Activated T-helper 17 cell treated with anti-CD3 and anti-CD28 coated beads, Interleukin-2, amount 50 U/mL, for 72 hours (primary cell): ENCODE data around the gene SFMBT1. TPM values are rescaled to one million over a fixed set of nuclear protein-coding genes. Genes with fewer than 3 reads are reported as not detected.
A peak's percentile ranks its signal among the peaks of the same experiment; 100 is the strongest.

ENCODE experiments used
- ATAC-seq: fragments of 150-1000 bp; cut with Tn5 transposase; replicated peaks from 2 replicates; pipeline ENCODE4 v1.10.0; 2021; ENCODE audit warnings: mild to moderate bottlenecking, moderate library complexity
- H3K27ac Mint-ChIP-seq: one replicate; pipeline ENCODE4 v1.8.0; 2022; ENCODE audit warnings: mixed read lengths
- H3K27me3 Mint-ChIP-seq: one replicate; pipeline ENCODE4 v1.8.0; 2022; ENCODE audit warnings: mixed read lengths
- H3K36me3 Mint-ChIP-seq: one replicate; pipeline ENCODE4 v1.8.0; 2022; ENCODE audit warnings: low read depth, mild to moderate bottlenecking, mixed read lengths
- H3K4me1 Mint-ChIP-seq: one replicate; pipeline ENCODE4 v1.8.0; 2022; ENCODE audit warnings: mixed read lengths
- H3K4me3 Mint-ChIP-seq: one replicate; pipeline ENCODE4 v1.8.0; 2022; ENCODE audit warnings: mild to moderate bottlenecking, mixed read lengths
- H3K9me3 Mint-ChIP-seq: one replicate; pipeline ENCODE4 v1.8.0; 2022; ENCODE audit warnings: mixed read lengths
- total RNA-seq, 2 donors: library from RNA; stranded (reverse); gene quantifications; one replicate each; pipeline ENCODE4 v1.2.3, GENCODE V29; 2022

Gene SFMBT1
- total RNA-seq, 2 donors from 2014 or later, result 26.1 to 29.9 TPM

DNA sequence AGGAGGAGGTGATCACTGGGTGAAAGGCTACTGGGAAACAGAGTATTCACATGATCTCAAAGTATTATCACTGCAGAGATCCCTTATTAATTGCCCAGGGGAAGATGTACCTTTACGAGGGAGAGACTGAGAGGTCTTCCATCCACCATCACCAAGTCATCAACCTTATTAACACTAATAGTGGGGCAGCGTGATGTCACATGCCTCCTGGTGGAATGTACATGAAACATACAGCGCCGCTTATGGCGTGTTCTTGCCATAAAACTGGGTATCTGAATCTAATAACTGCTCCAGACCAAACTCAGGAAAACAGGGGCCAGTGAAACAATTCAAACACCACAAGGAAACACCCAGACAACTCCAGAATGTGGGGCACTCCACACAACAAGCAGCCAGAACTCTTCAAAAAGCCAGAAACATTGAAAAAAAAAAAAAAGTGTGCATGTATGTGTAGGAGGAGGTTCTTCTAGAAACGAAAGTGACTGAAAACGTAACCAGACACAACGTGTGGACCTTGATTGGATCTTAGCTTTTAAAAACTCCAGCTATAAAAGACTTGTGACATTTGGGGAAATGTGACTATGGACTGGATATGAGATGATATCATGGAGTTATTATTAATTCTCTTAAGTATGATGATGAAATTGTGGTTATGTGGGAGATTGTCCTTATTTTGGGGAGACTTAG lies 153.1 kb downstream of the SFMBT1 start:
- Mint-ChIP-seq H3K9me3 (no peaks in the 10 kb centered on the region), H3K36me3 (peaks cover 11% of the 10 kb centered on the region), H3K4me1 (peaks cover 51% of the 10 kb centered on the region), H3K27ac (peak overlapping the region; percentile 91), H3K27me3 (no peaks in the 10 kb centered on the region), H3K4me3 (peak overlapping the region; percentile 92)
- ATAC-seq, result peak; percentile 12

DNA sequence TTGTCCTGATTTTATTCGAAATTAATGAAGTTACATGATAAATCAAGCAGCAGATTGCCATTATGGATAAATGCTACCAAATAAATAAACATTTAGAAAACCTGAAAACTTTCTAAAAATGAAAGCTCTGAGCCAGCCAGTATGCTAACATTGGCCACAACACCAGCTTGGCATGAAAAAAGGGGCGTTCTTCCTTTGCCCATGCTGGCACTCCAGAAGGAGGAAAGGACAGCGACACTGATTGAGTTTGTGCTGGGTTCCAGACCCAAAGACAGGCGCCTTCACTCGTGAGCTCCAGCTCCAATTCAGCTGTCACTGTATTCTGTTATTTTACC lies 153.6 kb downstream of the SFMBT1 start:
- no peaks in the 10 kb centered on the region for H3K27me3 Mint-ChIP-seq
- ATAC-seq, result no peak
- peaks cover 51% of the 10 kb centered on the region for H3K4me1 Mint-ChIP-seq
- H3K36me3 Mint-ChIP-seq, result peaks cover 11% of the 10 kb centered on the region
- H3K4me3 Mint-ChIP-seq, result peak overlapping the region; percentile 92
- H3K9me3 Mint-ChIP-seq, result no peaks in the 10 kb centered on the region
- H3K27ac Mint-ChIP-seq, result peak overlapping the region; percentile 91

- Mint-ChIP-seq H3K36me3 (peaks cover 11% of the 10 kb centered on the region), H3K9me3 (no peaks in the 10 kb centered on the region), H3K27me3 (no peaks in the 10 kb centered on the region), H3K4me1 (peaks cover 48% of the 10 kb centered on the region), H3K27ac (peak overlapping the region; percentile 91), H3K4me3 (peak overlapping the region; percentile 92)
- ATAC-seq, result no peak
Observed at GRCh38 chr3:52891615-52892081, 154.2 kb downstream of the SFMBT1 start.

DNA sequence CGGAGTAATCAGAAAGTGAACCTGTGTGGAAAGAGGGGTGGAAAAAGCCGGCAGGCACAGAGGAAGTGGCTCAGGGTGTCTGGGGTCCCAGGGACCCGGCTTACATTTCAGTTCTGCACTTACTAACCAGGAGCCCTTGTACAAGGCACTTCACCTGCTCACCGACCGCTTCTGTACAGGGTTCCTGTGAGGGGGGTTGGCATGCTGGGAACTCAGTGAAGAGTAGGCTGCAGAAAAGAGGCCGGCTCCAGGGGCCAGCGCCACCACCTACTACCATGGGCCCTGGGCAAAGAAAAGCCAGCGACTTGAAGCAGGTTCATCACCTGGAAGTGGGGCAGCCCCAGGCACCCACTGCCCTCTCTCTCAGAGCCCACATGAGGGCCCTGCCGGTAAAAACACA lies 154.7 kb downstream of the SFMBT1 start:
- Mint-ChIP-seq H3K36me3 (peaks cover 11% of the 10 kb centered on the region), H3K27me3 (no peaks in the 10 kb centered on the region), H3K9me3 (no peaks in the 10 kb centered on the region), H3K4me3 (peak overlapping the region; percentile 92), H3K27ac (peak overlapping the region; percentile 91), H3K4me1 (peaks cover 44% of the 10 kb centered on the region)
- peak; percentile 53 for ATAC-seq

DNA sequence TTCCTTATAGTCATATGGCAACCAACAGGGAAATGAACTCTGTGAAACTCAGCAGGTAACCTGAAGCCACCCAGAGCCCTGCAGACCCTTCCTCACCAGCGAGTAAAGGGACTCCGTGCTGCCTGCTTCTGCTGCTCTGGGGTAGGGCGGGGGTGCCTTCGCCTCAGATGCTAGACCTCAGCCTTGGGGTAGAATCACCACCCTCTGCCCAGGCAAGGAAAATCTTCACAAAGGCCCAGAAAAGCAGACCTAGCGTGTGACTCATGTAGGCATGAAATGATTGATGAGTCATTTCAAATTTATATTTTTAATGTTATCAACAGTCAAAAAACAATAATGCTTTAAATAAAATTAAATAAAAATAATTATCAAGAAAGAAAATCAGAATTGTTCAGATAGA lies 155.1 kb downstream of the SFMBT1 start:
- H3K4me1 Mint-ChIP-seq, result peaks cover 41% of the 10 kb centered on the region
- peak; percentile 51 for ATAC-seq

DNA sequence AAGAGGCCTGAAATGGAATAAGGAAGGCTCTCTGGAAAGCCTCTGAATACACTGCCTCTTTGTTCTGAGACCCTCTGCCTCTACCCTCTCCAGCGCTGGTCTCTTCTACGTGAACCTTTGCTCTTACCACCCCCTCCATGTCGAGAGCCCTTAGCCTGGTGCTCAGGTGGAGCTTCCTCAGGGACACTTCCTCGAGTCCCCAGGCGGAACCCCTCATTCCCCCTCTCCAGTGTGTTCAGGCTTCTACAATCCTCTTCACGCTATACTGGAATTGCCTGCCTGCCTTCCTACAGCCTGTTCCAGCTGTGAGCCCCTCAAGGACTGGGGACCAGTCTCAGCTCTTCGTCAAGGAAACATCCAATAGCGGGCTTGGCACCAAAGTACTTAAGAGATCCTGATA lies 156.0 kb downstream of the SFMBT1 start:
- ATAC-seq, result no peak
- Mint-ChIP-seq H3K9me3 (no peaks in the 10 kb centered on the region), H3K36me3 (peaks cover 17% of the 10 kb centered on the region), H3K4me3 (peak overlapping the region; percentile 92), H3K27ac (peak overlapping the region; percentile 91), H3K27me3 (no peaks in the 10 kb centered on the region), H3K4me1 (peaks cover 33% of the 10 kb centered on the region)

More for the DNA sequence above, 155.1 kb downstream of the SFMBT1 start:
- no peaks in the 10 kb centered on the region for H3K9me3 Mint-ChIP-seq
- H3K27ac Mint-ChIP-seq, result peak overlapping the region; percentile 91
- H3K4me3 Mint-ChIP-seq, result peak overlapping the region; percentile 92
- H3K27me3 Mint-ChIP-seq, result no peaks in the 10 kb centered on the region
- H3K36me3 Mint-ChIP-seq, result peaks cover 15% of the 10 kb centered on the region

GRCh38 chr3:52887166-52887565 lies 158.7 kb downstream of the SFMBT1 start:
- no peaks in the 10 kb centered on the region for H3K27me3 Mint-ChIP-seq
- peaks cover 26% of the 10 kb centered on the region for H3K4me1 Mint-ChIP-seq
- no peak overlapping the region for H3K27ac Mint-ChIP-seq
- no peak for ATAC-seq
- no peaks in the 10 kb centered on the region for H3K9me3 Mint-ChIP-seq
- H3K4me3 Mint-ChIP-seq, result no peak overlapping the region
- peaks cover 15% of the 10 kb centered on the region for H3K36me3 Mint-ChIP-seq

- H3K27ac Mint-ChIP-seq, result no peak overlapping the region
- H3K4me3 Mint-ChIP-seq, result no peak overlapping the region
- H3K9me3 Mint-ChIP-seq, result no peaks in the 10 kb centered on the region
- ATAC-seq, result no peak
- H3K36me3 Mint-ChIP-seq, result peaks cover 15% of the 10 kb centered on the region
- H3K27me3 Mint-ChIP-seq, result no peaks in the 10 kb centered on the region
- peaks cover 20% of the 10 kb centered on the region for H3K4me1 Mint-ChIP-seq
Observed at GRCh38 chr3:52886049-52886730, 159.7 kb downstream of the SFMBT1 start.

DNA sequence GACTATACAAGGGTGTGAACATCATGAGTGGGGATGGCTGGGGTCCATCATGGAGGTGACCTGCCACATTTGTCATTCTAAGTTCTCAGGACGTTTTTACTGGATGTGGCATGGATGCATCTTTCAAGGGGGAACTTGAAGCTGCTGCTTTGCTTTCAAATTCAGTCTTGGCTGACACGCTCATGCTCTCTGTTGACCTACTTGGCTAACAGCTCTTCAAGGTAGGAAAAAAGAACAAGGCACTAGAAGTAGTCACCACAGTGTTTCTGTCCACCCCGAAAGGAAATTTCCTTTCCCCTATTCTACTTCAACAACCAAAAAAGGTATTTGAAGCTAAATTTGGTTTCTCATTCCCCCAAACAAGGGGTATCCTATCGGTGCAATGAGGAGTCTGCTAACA lies 163.5 kb downstream of the SFMBT1 start:
- no peak overlapping the region for H3K4me3 Mint-ChIP-seq
- H3K27ac Mint-ChIP-seq, result no peak overlapping the region
- peaks cover 15% of the 10 kb centered on the region for H3K36me3 Mint-ChIP-seq
- no peak for ATAC-seq
- H3K27me3 Mint-ChIP-seq, result no peaks in the 10 kb centered on the region
- peaks cover 17% of the 10 kb centered on the region for H3K4me1 Mint-ChIP-seq
- no peaks in the 10 kb centered on the region for H3K9me3 Mint-ChIP-seq

DNA sequence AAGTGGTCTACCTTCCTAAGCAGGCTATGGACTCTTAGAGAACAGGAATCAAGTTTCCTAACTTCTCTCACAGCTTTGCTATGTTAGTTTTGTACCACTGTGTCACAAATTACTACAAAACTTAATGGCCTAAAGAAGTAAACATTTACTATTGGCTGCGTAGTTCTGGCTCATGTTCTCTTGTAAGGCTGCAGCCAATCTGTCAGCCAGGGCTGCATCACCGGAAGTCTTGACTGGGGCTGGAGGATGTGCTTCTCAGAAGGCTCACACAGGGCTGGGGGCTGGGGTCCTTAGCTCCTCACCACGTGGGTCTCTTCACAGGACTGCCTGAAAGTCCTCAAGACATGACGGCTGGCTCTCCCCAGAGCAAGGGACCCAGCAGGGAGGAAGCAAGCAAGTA lies 164.0 kb downstream of the SFMBT1 start:
- ATAC-seq, result no peak
- H3K4me1 Mint-ChIP-seq, result peaks cover 17% of the 10 kb centered on the region
- no peaks in the 10 kb centered on the region for H3K9me3 Mint-ChIP-seq
- H3K27me3 Mint-ChIP-seq, result no peaks in the 10 kb centered on the region
- H3K27ac Mint-ChIP-seq, result no peak overlapping the region
- H3K36me3 Mint-ChIP-seq, result peaks cover 15% of the 10 kb centered on the region
- H3K4me3 Mint-ChIP-seq, result no peak overlapping the region

- Mint-ChIP-seq H3K9me3 (no peaks in the 10 kb centered on the region), H3K4me1 (peaks cover 17% of the 10 kb centered on the region), H3K27ac (peak overlapping the region; percentile 33), H3K27me3 (no peaks in the 10 kb centered on the region), H3K4me3 (peak overlapping the region; percentile 23), H3K36me3 (peaks cover 7% of the 10 kb centered on the region)
- ATAC-seq, result peak; percentile 94
Observed at GRCh38 chr3:52880474-52880873, 165.4 kb downstream of the SFMBT1 start.

DNA sequence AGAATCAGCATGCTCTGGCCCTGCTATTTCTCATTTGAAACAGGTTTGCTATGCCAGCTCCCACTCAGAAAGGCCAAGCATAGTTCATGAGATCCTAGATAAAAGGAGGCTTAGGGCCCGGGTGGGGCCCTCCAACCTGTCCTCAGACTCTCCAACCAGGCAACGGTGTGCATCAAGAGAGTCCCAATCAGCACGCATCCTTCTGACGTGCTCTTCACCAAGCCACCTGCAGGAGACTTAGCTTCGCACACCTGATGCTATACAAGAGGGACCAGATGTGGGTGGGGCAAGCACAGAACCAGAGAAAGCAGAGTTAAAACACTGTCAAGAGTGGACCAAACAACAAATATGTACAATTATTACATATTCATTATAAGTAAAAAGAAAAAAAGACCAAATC lies 165.8 kb downstream of the SFMBT1 start:
- H3K4me3 Mint-ChIP-seq, result peak overlapping the region; percentile 23
- no peaks in the 10 kb centered on the region for H3K27me3 Mint-ChIP-seq
- H3K9me3 Mint-ChIP-seq, result no peaks in the 10 kb centered on the region
- peaks cover 21% of the 10 kb centered on the region for H3K4me1 Mint-ChIP-seq
- peaks cover 3% of the 10 kb centered on the region for H3K36me3 Mint-ChIP-seq
- ATAC-seq, result peak; percentile 10
- peak overlapping the region; percentile 33 for H3K27ac Mint-ChIP-seq

DNA sequence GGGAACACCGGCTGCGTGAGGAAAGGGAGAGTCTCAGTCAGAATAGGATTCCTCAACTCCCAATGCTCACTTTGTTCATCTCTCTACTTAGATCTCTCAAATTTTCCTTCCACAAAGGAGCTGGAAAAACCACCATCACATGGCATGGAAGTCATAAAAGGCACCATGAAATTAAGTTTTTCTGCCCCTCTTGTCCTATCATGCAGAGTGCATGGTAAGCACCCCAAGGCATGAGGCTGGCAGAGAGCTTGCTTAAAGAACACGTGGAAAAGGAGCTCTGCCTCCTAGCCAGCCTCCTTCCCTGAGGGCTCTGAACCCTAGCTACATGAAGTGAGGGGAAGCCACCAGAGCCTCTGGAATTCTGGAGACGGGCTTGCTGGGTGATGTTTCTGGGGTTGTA lies 166.3 kb downstream of the SFMBT1 start:
- Mint-ChIP-seq H3K36me3 (no peaks in the 10 kb centered on the region), H3K27me3 (no peaks in the 10 kb centered on the region), H3K4me3 (no peak overlapping the region), H3K4me1 (peaks cover 25% of the 10 kb centered on the region), H3K27ac (no peak overlapping the region), H3K9me3 (no peaks in the 10 kb centered on the region)
- no peak for ATAC-seq

DNA sequence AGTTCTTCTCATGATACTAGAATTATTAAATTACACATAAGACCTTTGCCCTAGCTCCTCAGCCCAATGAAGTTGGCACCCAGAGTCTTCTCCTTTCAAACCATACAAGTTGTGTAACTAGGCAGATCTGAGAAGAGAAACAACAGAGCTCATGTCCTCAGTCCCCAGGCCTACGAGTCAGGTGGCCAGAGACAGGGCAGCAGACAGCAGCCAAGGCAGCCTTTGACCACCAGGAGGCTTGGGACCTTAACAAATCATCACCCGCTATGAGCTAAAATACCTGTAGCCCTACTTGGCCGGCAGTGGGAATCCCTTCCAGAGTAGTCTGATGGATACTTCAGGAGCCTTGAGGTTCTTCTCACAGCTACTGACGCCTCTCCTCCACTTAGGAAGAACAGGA lies 166.8 kb downstream of the SFMBT1 start:
- Mint-ChIP-seq H3K4me3 (no peak overlapping the region), H3K4me1 (peaks cover 28% of the 10 kb centered on the region), H3K27me3 (no peaks in the 10 kb centered on the region), H3K9me3 (no peaks in the 10 kb centered on the region), H3K36me3 (no peaks in the 10 kb centered on the region), H3K27ac (no peak overlapping the region)
- no peak for ATAC-seq

DNA sequence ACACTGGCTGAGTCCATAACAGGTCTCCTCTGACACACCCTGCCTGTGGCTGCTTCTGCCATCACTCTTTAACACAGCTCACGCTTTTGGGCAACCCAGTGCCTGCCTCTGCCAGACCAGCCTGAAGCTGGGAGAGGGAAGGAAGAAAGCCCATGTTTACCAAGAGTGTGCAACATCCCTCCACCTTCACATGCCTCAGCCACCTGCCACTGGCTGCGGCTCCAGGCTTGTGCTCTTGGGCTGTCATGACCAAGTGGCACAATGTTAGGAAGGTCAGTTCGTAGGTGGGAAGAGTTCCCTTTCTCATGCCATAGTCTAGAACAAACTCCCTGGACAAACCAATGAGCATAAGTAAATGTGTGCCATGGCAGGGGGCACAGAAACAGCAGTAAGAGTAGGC lies 168.8 kb downstream of the SFMBT1 start:
- no peak for ATAC-seq
- H3K36me3 Mint-ChIP-seq, result no peaks in the 10 kb centered on the region
- H3K27ac Mint-ChIP-seq, result no peak overlapping the region
- no peak overlapping the region for H3K4me3 Mint-ChIP-seq
- no peaks in the 10 kb centered on the region for H3K9me3 Mint-ChIP-seq
- H3K27me3 Mint-ChIP-seq, result no peaks in the 10 kb centered on the region
- H3K4me1 Mint-ChIP-seq, result peaks cover 26% of the 10 kb centered on the region
